ENCODE data around the gene MRPL53. TPM values are rescaled to one million over a fixed set of nuclear protein-coding genes. Genes with fewer than 3 reads are reported as not detected.

Gene MRPL53
- total and polyA plus RNA-seq, 2 of the 8 experiments (the other 6 are each of a cell fraction or from before 2014, with no cell fraction given) = 36.6 to 46.3 TPM

DNA sequence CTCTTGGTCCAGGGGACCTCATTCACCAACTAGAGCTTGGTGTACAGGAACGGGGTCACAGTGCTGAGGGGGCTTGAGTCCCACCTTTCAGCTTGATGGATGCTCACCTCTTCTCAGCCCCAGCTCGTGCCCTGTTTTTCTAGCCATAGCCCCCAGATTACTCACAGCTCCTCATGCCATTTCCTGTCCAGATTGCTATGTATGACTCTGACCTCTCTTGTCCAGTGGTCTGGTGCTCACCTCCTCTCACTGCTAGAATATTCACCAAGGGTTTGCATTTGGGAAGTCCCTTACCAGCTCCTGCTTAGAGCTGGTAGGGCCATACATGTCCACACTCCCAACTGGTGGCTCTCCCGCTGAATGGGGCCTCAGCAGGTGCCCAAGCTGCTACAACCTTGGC, 21.1 kb upstream of the MRPL53 start:
- H3K14ac ChIP-seq (ENCODE audit: insufficient read length) = no peak overlapping the region
- no peak overlapping the region for H3K23ac ChIP-seq (ENCODE audit: insufficient read length)
- H3K9ac ChIP-seq (replicated peaks in 1 of 4; ENCODE audit: extremely low read depth in 1 of 4, low read depth in 3 of 4, low read length in 3 of 4) = no peak overlapping the region
- 85% methylated on average over 3 of the region's 3 CpGs; no CpG with 5 or more reads in 1 of the 2 experiments for whole genome bisulfite sequencing, 2 experiments (ENCODE audit: extremely low coverage in 1 of 2, insufficient coverage in 1 of 2, insufficient read length in 1 of 2, insufficient replicate concordance in 2 of 2, low coverage in 1 of 2, low lambda C conversion rate in 2 of 2, missing lambda C conversion rate in 1 of 2)
- peaks cover 24 to 37% (median 36%) of the 10 kb centered on the region in 4 experiments for H3K27me3 ChIP-seq (replicated peaks in 1 of 4; ENCODE audit: control insufficient read depth in 3 of 4, extremely low read depth in 1 of 4, insufficient read depth in 3 of 4, low read length in 3 of 4)
- CTCF ChIA-PET (ENCODE audit: partially characterized antibody) = interaction anchor here (0.7 to 6.9 kb wide), 9 partner anchors 10 to 342 kb away, joined by 3 to 37 read pairs (median 3); partner anchors contain the start of genes CCDC142 and TTC31
- peaks cover 7 to 22% (median 18%) of the 10 kb centered on the region in 4 experiments for H3K36me3 ChIP-seq (ENCODE audit: control insufficient read depth in 2 of 4, insufficient read depth in 4 of 4, low read length in 3 of 4)
- H2BK20ac ChIP-seq (ENCODE audit: low read length) = no peak overlapping the region
- H3K18ac ChIP-seq (ENCODE audit: extremely low read depth, low read length) = no peak overlapping the region
- no peak overlapping the region for H4K91ac ChIP-seq (replicated peaks; ENCODE audit: insufficient read length, low read length)
- H3K4ac ChIP-seq (replicated peaks; ENCODE audit: insufficient read length, low read depth, low read length) = no peak overlapping the region
- H3K4me1 ChIP-seq (replicated peaks in 1 of 4; ENCODE audit: control insufficient read depth in 3 of 4, insufficient read depth in 4 of 4, low read length in 3 of 4) = peaks cover 0 to 10% (median 6%) of the 10 kb centered on the region in 4 experiments; a peak in 5 of 7 replicates
- H2BK5ac ChIP-seq (ENCODE audit: low read depth, low read length) = no peak overlapping the region
- no peaks in the 10 kb centered on the region for H3K79me1 ChIP-seq (ENCODE audit: low read depth, low read length)
- TF ChIP-seq CTBP2 (IDR thresholded peaks at IDR 0.05; ENCODE audit: borderline replicate concordance, insufficient read depth, insufficient read length, low read length) (no peak), RNF2 (IDR thresholded peaks at IDR 0.05; ENCODE audit: borderline replicate concordance, low read depth, low read length, missing control alignments, poor library complexity, severe bottlenecking) (no peak), POLR2A (IDR thresholded peaks at IDR 0.05; ENCODE audit: control extremely low read depth in 1 of 2, low read depth in 2 of 2, low read length in 2 of 2) (no peak), TCF12 (IDR thresholded peaks at IDR 0.05; ENCODE audit: low read depth, low read length) (no peak), GABPA (IDR thresholded peaks at IDR 0.05; ENCODE audit: borderline replicate concordance, insufficient read depth, low read length) (no peak), EP300 (IDR thresholded peaks at IDR 0.05; ENCODE audit: borderline replicate concordance in 1 of 2, low read depth in 2 of 2, low read length in 2 of 2) (no peak), FOSL1 (IDR thresholded peaks at IDR 0.05; ENCODE audit: insufficient read depth, low read depth, low read length) (no peak)
- H4K8ac ChIP-seq (ENCODE audit: extremely low read depth, insufficient read depth, low read length) = no peak overlapping the region
- POLR2A ChIA-PET (ENCODE audit: partially characterized antibody) = interaction anchor here (0.8 to 4.6 kb wide), 6 partner anchors 10 to 53 kb away, joined by 3 to 17 read pairs (median 4); partner anchors contain the start of genes CCDC142, PCGF1 and TTC31
- no peak overlapping the region for H2BK15ac ChIP-seq (ENCODE audit: low read length)
- no peak overlapping the region for H3K4me2 ChIP-seq (ENCODE audit: insufficient read depth in 1 of 2, low read depth in 2 of 2, low read length in 2 of 2)
- no peaks in the 10 kb centered on the region for H3K9me3 ChIP-seq (ENCODE audit: insufficient read depth in 2 of 2, low read depth in 1 of 2, low read length in 1 of 2)
- peaks cover 10% of the 10 kb centered on the region; the same call in 1 of the 2 replicates for H3K23me2 ChIP-seq (ENCODE audit: low read depth, low read length)
- H3K56ac ChIP-seq (replicated peaks; ENCODE audit: insufficient read length, low read depth, low read length) = no peak overlapping the region
- FAIRE-seq (no peak), DNase-seq (ENCODE audit: low read depth in 1 of 2, low spot score in 2 of 2) (no peak)
- no peaks in the 10 kb centered on the region for H3K79me2 ChIP-seq (ENCODE audit: control insufficient read depth in 1 of 2, insufficient read depth in 2 of 2, low read length in 2 of 2)
- H2BK120ac ChIP-seq (replicated peaks; ENCODE audit: low read depth, low read length) = no peak overlapping the region
- no peak overlapping the region for H2AK5ac ChIP-seq (ENCODE audit: low read depth, low read length)
- H3K4me3 ChIP-seq (ENCODE audit: extremely low read depth in 1 of 4, insufficient read depth in 2 of 4, low read depth in 3 of 4, low read length in 4 of 4) = no peak overlapping the region
- peaks cover 2 to 9% of the 10 kb centered on the region in 2 experiments for H4K20me1 ChIP-seq (replicated peaks in 1 of 2; ENCODE audit: control insufficient read depth in 1 of 2, insufficient read depth in 2 of 2, low read length in 2 of 2)
- H2BK12ac ChIP-seq (ENCODE audit: low read depth, low read length) = no peak overlapping the region
- no peak overlapping the region for H3K27ac ChIP-seq (ENCODE audit: low read depth, low read length)
- no peak overlapping the region for H4K5ac ChIP-seq (ENCODE audit: insufficient read length, low read depth, low read length)
- H2AFZ ChIP-seq (ENCODE audit: low read length) = no peak overlapping the region
